Left ventricle myocardium inferior (tissue), 1 donor: Measurements from ENCODE around the gene NDUFAF2. TPM values are rescaled to one million over a fixed set of nuclear protein-coding genes. Genes with fewer than 3 reads are reported as not detected.
"Not testable (repeated sequence)": the region's sequence is repeated elsewhere in the genome, so short reads cannot be mapped to it uniquely, and the experiment has no call there.

Source experiments
- DNase-seq: peaks from one replicate; pipeline ENCODE4 v3.0.0-alpha.2; 2020
- H3K27ac ChIP-seq: fragments of 200-600 bp; replicated peaks from 2 replicates; pipeline ENCODE4 v1.8.0; 2021
- H3K27me3 ChIP-seq: fragments of 200-600 bp; 2 replicates; pipeline ENCODE4 v1.8.0; 2021; ENCODE audit warnings: low read depth
- H3K36me3 ChIP-seq: fragments of 200-600 bp; 2 replicates; pipeline ENCODE4 v1.8.0; 2021
- H3K4me1 ChIP-seq: fragments of 200-600 bp; 2 replicates; pipeline ENCODE4 v1.8.0; 2021
- H3K4me3 ChIP-seq: fragments of 200-600 bp; 2 replicates; pipeline ENCODE4 v1.8.0; 2021; ENCODE audit warnings: mild to moderate bottlenecking, moderate library complexity
- H3K9me3 ChIP-seq: fragments of 200-600 bp; replicated peaks from 2 replicates; pipeline ENCODE4 v1.8.0; 2021
- CTCF ChIP-seq: fragments of 200-600 bp; IDR thresholded peaks from 2 replicates; pipeline ENCODE4 v1.8.0; 2021; ENCODE audit warnings: antibody characterized with exemption, mild to moderate bottlenecking, borderline replicate concordance
- intact Hi-C: fragments of 100-400 bp; cut with micrococcal nuclease; formaldehyde crosslinking; loops from one replicate; pipeline ENCODE4 v1.11.0; 2022
- total RNA-seq: library from RNA; stranded (reverse); fragmentation: NEBNext Ultra II Directional; extraction: Animal tissue kit (Norgen Biotek cat#: 25700); gene quantifications from one replicate; pipeline ENCODE4 v1.2.1, GENCODE V29; 2021
- donor health status: DM: no; HTN: yes; CAD: no; lungs with severe emphysema.

The NDUFAF2 gene
- total RNA-seq, 1 donor from 2014 or later, result 37.6 TPM

- Histone ChIP-seq H3K9me3 (no peaks in the 10 kb centered on the region), H3K4me1 (no peaks in the 10 kb centered on the region), H3K27me3 (no peaks in the 10 kb centered on the region), H3K4me3 (no peak overlapping the region), H3K27ac (no peak overlapping the region), H3K36me3 (no peaks in the 10 kb centered on the region)
- intact Hi-C loops, result no loop called here
- DNase-seq, result no peak
- no peak for TF ChIP-seq CTCF
Observed at GRCh38 chr5:61082516-61083280, 137.7 kb downstream of the NDUFAF2 start.

- no peak overlapping the region for H3K4me3 ChIP-seq
- H3K9me3 ChIP-seq, result no peaks in the 10 kb centered on the region
- no peaks in the 10 kb centered on the region for H3K4me1 ChIP-seq
- DNase-seq, result no peak
- TF ChIP-seq CTCF, result no peak
- no peaks in the 10 kb centered on the region for H3K36me3 ChIP-seq
- H3K27ac ChIP-seq, result no peak overlapping the region
- H3K27me3 ChIP-seq, result no peaks in the 10 kb centered on the region
- intact Hi-C loops, result no loop called here
Observed at GRCh38 chr5:61084658-61085057, 139.7 kb downstream of the NDUFAF2 start.

- Histone ChIP-seq H3K9me3 (peaks cover 3% of the 10 kb centered on the region), H3K4me3 (no peak overlapping the region), H3K27ac (no peak overlapping the region), H3K36me3 (no peaks in the 10 kb centered on the region), H3K4me1 (no peaks in the 10 kb centered on the region), H3K27me3 (no peaks in the 10 kb centered on the region)
- no peak for TF ChIP-seq CTCF
- intact Hi-C loops, result no loop called here
- no peak for DNase-seq
Observed at GRCh38 chr5:61085885-61086284, 140.9 kb downstream of the NDUFAF2 start.

GRCh38 chr5:61087921-61088320, 142.9 kb downstream of the NDUFAF2 start:
- no peak overlapping the region for H3K27ac ChIP-seq
- H3K4me3 ChIP-seq, result no peak overlapping the region
- no peak for TF ChIP-seq CTCF
- no peaks in the 10 kb centered on the region for H3K36me3 ChIP-seq
- intact Hi-C loops, result no loop called here
- no peak for DNase-seq
- H3K4me1 ChIP-seq, result no peaks in the 10 kb centered on the region
- no peaks in the 10 kb centered on the region for H3K27me3 ChIP-seq
- peaks cover 17% of the 10 kb centered on the region for H3K9me3 ChIP-seq

- H3K4me3 ChIP-seq, result no peak overlapping the region
- intact Hi-C loops, result no loop called here
- peaks cover 17% of the 10 kb centered on the region for H3K9me3 ChIP-seq
- no peak overlapping the region for H3K27ac ChIP-seq
- DNase-seq, result no peak
- TF ChIP-seq CTCF, result no peak
- no peaks in the 10 kb centered on the region for H3K4me1 ChIP-seq
- H3K36me3 ChIP-seq, result no peaks in the 10 kb centered on the region
- no peaks in the 10 kb centered on the region for H3K27me3 ChIP-seq
Observed at GRCh38 chr5:61089351-61089750, 144.3 kb downstream of the NDUFAF2 start.

GRCh38 chr5:61093046-61093771, 148.2 kb downstream of the NDUFAF2 start:
- H3K4me3 ChIP-seq, H3K27me3 ChIP-seq, H3K36me3 ChIP-seq, H3K4me1 ChIP-seq, DNase-seq, intact Hi-C loops, H3K27ac ChIP-seq: not testable (repeated sequence)
- peaks cover 17% of the 10 kb centered on the region for H3K9me3 ChIP-seq
